K562 (cell line): Measurements from ENCODE around the gene SEMA5A. TPM values are rescaled to one million over a fixed set of nuclear protein-coding genes. Genes with fewer than 3 reads are reported as not detected.

Source experiments
- ATAC-seq: fragments of 200-7000 bp; cut with Tn5 transposase; 3 replicates; pipeline ENCODE4 v1.9.1; 2020; ENCODE audit warnings: moderate library complexity
- BruUV-seq: library from RNA; stranded (reverse); fragments of 400-500 nt; replicated peaks from 2 replicates; lab custom pipeline; 2021; lab: Mats Ljungman, UMichigan
- CTCF ChIA-PET: fragments of 300-600 bp; formaldehyde crosslinking; extraction: SDS; loops from one replicate; lab custom pipeline; 2021; ENCODE audit warnings: low intra/inter-chr PET ratio; lab: Yijun Ruan, JAX
- POLR2A ChIA-PET: fragments of 300-600, 350-650 bp; sonication (Branson Sonifier 250); formaldehyde crosslinking; extraction: SDS; loops from one replicate; lab custom pipeline; 2021; ENCODE audit warnings: antibody characterized with exemption, inconsistent platforms; lab: Yijun Ruan, JAX
- DNase-seq, 4 experiments: peaks; one replicate each; pipeline versions ENCODE4 v3.0.0 to v3.0.0-alpha.2; 2011 to 2018; ENCODE audit warnings: low spot score in 3 of 4, mixed read lengths in 3 of 4; ENCODE audit errors: extremely low read depth in 1 of 4
- FAIRE-seq: peaks from 2 replicates; lab custom pipeline; 2011; peaks lifted over from hg19 to GRCh38; lab: Jason Lieb, UNC
- H2AFZ ChIP-seq: 2 replicates; pipeline ENCODE4 v1.6.0; 2011; ENCODE audit warnings: low read depth, low read length, control low read depth, inconsistent platforms
- H3K27ac ChIP-seq: fragments of 200-600 bp; 3 replicates; pipeline ENCODE4 v1.8.0; 2011; ENCODE audit warnings: low read depth, mild to moderate bottlenecking, control low read depth, inconsistent platforms, low read length, moderate library complexity, mixed read lengths; ENCODE audit errors: extremely low read depth
- H3K27me3 ChIP-seq, 2 experiments: fragments of 300-600 bp in 1 of 2; 2 replicates in 1 of 2; 3 replicates in 1 of 2; pipeline versions ENCODE4 v1.6.0 to v1.8.0; 2011; ENCODE audit warnings: inconsistent platforms in 2 of 2, low read length in 2 of 2, mild to moderate bottlenecking in 1 of 2, mixed read lengths in 1 of 2, moderate library complexity in 1 of 2; ENCODE audit not compliant: control insufficient read depth in 2 of 2, insufficient read depth in 2 of 2
- H3K36me3 ChIP-seq: fragments of 300-600 bp; 3 replicates; pipeline ENCODE4 v1.8.0; 2011; ENCODE audit warnings: mild to moderate bottlenecking, low read length, inconsistent platforms; ENCODE audit not compliant: control insufficient read depth, insufficient read depth
- H3K4me1 ChIP-seq, 2 experiments: fragments of 200-600 bp in 1 of 2; replicated peaks in 1 of 2; 2 replicates in 1 of 2; 3 replicates in 1 of 2; pipeline versions ENCODE4 v1.5.1 to v1.8.0; 2011; ENCODE audit warnings: inconsistent platforms in 2 of 2, low read length in 2 of 2, mild to moderate bottlenecking in 1 of 2, mixed read lengths in 1 of 2, moderate library complexity in 1 of 2; ENCODE audit not compliant: control insufficient read depth in 2 of 2, insufficient read depth in 2 of 2
- H3K4me2 ChIP-seq: 2 replicates; pipeline ENCODE4 v1.6.1; 2011; ENCODE audit warnings: low read length, control low read depth, inconsistent platforms, mixed read lengths; ENCODE audit not compliant: insufficient read depth
- H3K4me3 ChIP-seq: fragments of 200-600 bp; sonication (generic), shearing (Covaris generic); 2 replicates; pipeline ENCODE4 v1.5.1; 2016; ENCODE audit warnings: control low read depth, inconsistent platforms
- H3K79me2 ChIP-seq: fragments of 200-600 bp; 3 replicates; pipeline ENCODE4 v1.8.0; 2011; ENCODE audit warnings: low read length, inconsistent platforms; ENCODE audit not compliant: control insufficient read depth, insufficient read depth
- H3K9ac ChIP-seq, 2 experiments: 2 replicates each; pipeline versions ENCODE4 v1.6.0 to v1.6.1; 2011; ENCODE audit warnings: low read depth in 2 of 2, low read length in 2 of 2, control low read depth in 1 of 2, inconsistent platforms in 1 of 2, mild to moderate bottlenecking in 1 of 2, mixed read lengths in 1 of 2; ENCODE audit not compliant: insufficient read depth in 1 of 2
- H3K9me1 ChIP-seq: one replicate; pipeline ENCODE4 v1.6.0; 2011; ENCODE audit warnings: inconsistent platforms, mild to moderate bottlenecking, low read length, moderate library complexity; ENCODE audit not compliant: control insufficient read depth, insufficient read depth
- H3K9me3 ChIP-seq: replicated peaks from 2 replicates; pipeline ENCODE4 v1.5.1; 2011; ENCODE audit warnings: low read depth, low read length, inconsistent platforms; ENCODE audit not compliant: control insufficient read depth, insufficient read depth
- H4K20me1 ChIP-seq: replicated peaks from 2 replicates; pipeline ENCODE4 v1.6.1; 2011; ENCODE audit warnings: low read length, inconsistent platforms, mixed read lengths; ENCODE audit not compliant: control insufficient read depth, insufficient read depth
- ARHGAP35 ChIP-seq: fragments of 450-650 bp; IDR thresholded peaks from 2 replicates; pipeline ENCODE4 v1.6.1; 2018; ENCODE audit not compliant: partially characterized antibody
- ARNT ChIP-seq, 2 experiments: fragments of 450-650 bp; IDR thresholded peaks; 2 replicates each; pipeline ENCODE4 v1.6.1; 2016; ENCODE audit warnings: mild to moderate bottlenecking in 1 of 2
- C11orf30 ChIP-seq: fragments of 450-650 bp; IDR thresholded peaks from 2 replicates; pipeline ENCODE4 v1.6.1; 2016; ENCODE audit warnings: low read depth, mild to moderate bottlenecking
- CCNT2 ChIP-seq: IDR thresholded peaks from 2 replicates; pipeline ENCODE4 v1.6.1; 2011; ENCODE audit warnings: borderline replicate concordance, low read depth, mild to moderate bottlenecking, moderate library complexity, mixed read lengths, low read length; ENCODE audit not compliant: insufficient read length; ENCODE audit errors: extremely low read depth
- ETV5 ChIP-seq: sonication (generic); formaldehyde crosslinking; IDR thresholded peaks from 2 replicates; pipeline ENCODE4 v1.4.0; 2020; ENCODE audit warnings: low read depth, mild to moderate bottlenecking, missing genetic modification reagents
- HNRNPK ChIP-seq: fragments of 200-400 bp; formaldehyde crosslinking; IDR thresholded peaks from one replicate; pipeline ENCODE4 v1.6.1; 2018; ENCODE audit warnings: mild to moderate bottlenecking, low read depth, low read length; ENCODE audit not compliant: poor library complexity, severe bottlenecking
- HSF4 ChIP-seq: fragments of 250-450 bp; sonication (Bioruptor Pico); IDR thresholded peaks from 2 replicates; pipeline ENCODE4 v2.1.2; 2022; ENCODE audit warnings: mild to moderate bottlenecking, moderate library complexity, borderline replicate concordance
- KLF16 ChIP-seq: IDR thresholded peaks from 2 replicates; pipeline ENCODE4 v1.6.1; 2016; ENCODE audit warnings: antibody characterized with exemption
- KLF6 ChIP-seq: fragments of 250-450 bp; sonication (Bioruptor Pico); IDR thresholded peaks from 2 replicates; pipeline ENCODE4 v1.4.0; 2020; ENCODE audit warnings: mild to moderate bottlenecking, moderate library complexity, borderline replicate concordance
- RFX7 ChIP-seq: fragments of 250-450 bp; sonication (Bioruptor Pico); IDR thresholded peaks from 2 replicates; pipeline ENCODE4 v1.5.1; 2021; ENCODE audit warnings: mild to moderate bottlenecking
- SIN3A ChIP-seq, 2 experiments: fragments of 150-350 bp in 1 of 2; IDR thresholded peaks; 2 replicates each; pipeline ENCODE4 v1.6.1; 2011 to 2016; ENCODE audit warnings: borderline replicate concordance in 2 of 2, low read depth in 2 of 2, low read length in 2 of 2, mild to moderate bottlenecking in 2 of 2, moderate library complexity in 2 of 2; ENCODE audit not compliant: control insufficient read depth in 1 of 2
- SP2 ChIP-seq: IDR thresholded peaks from 2 replicates; pipeline ENCODE4 v1.6.1; 2011; ENCODE audit warnings: mild to moderate bottlenecking, low read depth, low read length, moderate library complexity; ENCODE audit not compliant: poor library complexity, severe bottlenecking; ENCODE audit errors: extremely low read depth
- STAT5A ChIP-seq: IDR thresholded peaks from 2 replicates; pipeline ENCODE4 v1.6.1; 2012; ENCODE audit warnings: low read length, inconsistent platforms, borderline replicate concordance
- ZFPM2 ChIP-seq: fragments of 250-450 bp; sonication (Bioruptor Pico); IDR thresholded peaks from 2 replicates; pipeline ENCODE4 v1.5.1; 2022; ENCODE audit warnings: mild to moderate bottlenecking
- ZNF165 ChIP-seq: fragments of 250-450 bp; sonication (Bioruptor Pico); IDR thresholded peaks from 2 replicates; pipeline ENCODE4 v1.4.0; 2020; ENCODE audit warnings: borderline replicate concordance
- ZNF785 ChIP-seq: fragments of 250-450 bp; sonication (Bioruptor Pico); IDR thresholded peaks from 2 replicates; pipeline ENCODE4 v1.4.0; 2020; ENCODE audit warnings: mild to moderate bottlenecking
- WGBS: fragments of 100-300 bp; shearing (Covaris generic); methylation state at CpG from one replicate; pipeline ENCODE4 v1.1.6; 2016; ENCODE audit warnings: low coverage, mixed read lengths; ENCODE audit not compliant: insufficient coverage; ENCODE audit errors: missing lambda C conversion rate; 5-methylcytosine and 5-hydroxymethylcytosine counted together
- in situ Hi-C: fragments of 300-500 bp; cut with MboI; formaldehyde crosslinking; loops from 4 replicates; pipeline ENCODE4 v1.15.0; 2018; ENCODE audit warnings: inconsistent platforms, mixed read lengths
- intact Hi-C: fragments of 100-400 bp; cut with micrococcal nuclease; formaldehyde crosslinking; loops from 2 replicates; pipeline ENCODE4 v1.14.2; 2022
- polyA plus RNA-seq, 8 experiments: library from polyadenylated mRNA; depleted of rRNA in 4 of 8; stranded (reverse) in 5 of 8; unstranded in 3 of 8; fragments of >200 nt; fragmentation: Nextera tagmentation in 2 of 8; fragmentation: Illumina TruSeq in 1 of 8; extraction: Ambion mirVana in 2 of 8; extraction: Trizol in 1 of 8; gene quantifications; 2 replicates each; pipeline versions ENCODE4 v1.2.1 to v1.2.3, GENCODE V29; 2011 to 2014; ENCODE audit warnings: inconsistent platforms in 1 of 8, missing spikeins in 1 of 8
- total RNA-seq, 7 experiments: library from RNA; depleted of rRNA in 6 of 7; stranded (reverse); fragments of >200 nt in 6 of 7; fragmentation: Illumina TruSeq in 2 of 7; extraction: Trizol in 2 of 7; gene quantifications; 2 replicates each; pipeline versions ENCODE4 v1.2.1 to v1.2.3, GENCODE V29; 2011 to 2021; ENCODE audit warnings: low replicate concordance in 1 of 7
- TF ChIP-seq, protein P1 (sequence below): fragments of 450-650 bp; IDR thresholded peaks from 2 replicates; pipeline ENCODE4 v1.6.1; 2018; ENCODE audit warnings: mild to moderate bottlenecking, low read depth; ENCODE audit not compliant: partially characterized antibody
- TF ChIP-seq, protein P2 (sequence below), 2 experiments: fragments of 450-650 bp in 1 of 2; sonication (generic) in 1 of 2; formaldehyde crosslinking; conservative IDR thresholded peaks; 2 replicates each; pipeline versions ENCODE4 v1.4.0 to v1.8.1; 2020 to 2022; ENCODE audit warnings: mild to moderate bottlenecking in 1 of 2, missing genetic modification reagents in 1 of 2
- TF ChIP-seq, protein P3 (sequence below): sonication (generic); formaldehyde crosslinking; IDR thresholded peaks from 2 replicates; pipeline ENCODE4 v1.8.1; 2023; ENCODE audit warnings: mild to moderate bottlenecking, missing genetic modification reagents, moderate library complexity

SEMA5A gene
- total and polyA plus RNA-seq, 9 of the 15 experiments (the other 6 are each of a cell fraction or from before 2014, with no cell fraction given), result 0.02 TPM; not detected in 8

- H3K9me3 ChIP-seq, result no peaks in the 10 kb centered on the region
- H3K27ac ChIP-seq, result no peak overlapping the region
- H3K4me1 ChIP-seq, result no peaks in the 10 kb centered on the region
- no peak overlapping the region for H3K4me2 ChIP-seq
- no TSS peak for BruUV-seq
- in situ Hi-C loops, result no loop called here
- DNase-seq (no peak), ATAC-seq (no peak), FAIRE-seq (no peak)
- CTCF ChIA-PET, result no interaction called here
- H3K27me3 ChIP-seq, result no peaks in the 10 kb centered on the region; a peak in 1 of 5 replicates
- H2AFZ ChIP-seq, result no peak overlapping the region
- no peak overlapping the region for H3K9ac ChIP-seq
- no peaks in the 10 kb centered on the region for H3K79me2 ChIP-seq
- no peak overlapping the region for H3K4me3 ChIP-seq
- H3K9me1 ChIP-seq, result no peaks in the 10 kb centered on the region
- intact Hi-C loops, result no loop called here
- H3K36me3 ChIP-seq, result no peaks in the 10 kb centered on the region
- 0% methylated on average over 5 of the region's 5 CpGs for WGBS
- POLR2A ChIA-PET, result no interaction called here
- no peaks in the 10 kb centered on the region for H4K20me1 ChIP-seq
- TF ChIP-seq HSF4 (CRISPR knock-in tag) (no peak), ETV5 (CRISPR knock-in tag) (no peak), ARHGAP35 (no peak), ZNF165 (CRISPR knock-in tag) (no peak), SP2 (no peak), HNRNPK (no peak), ARNT (IDR thresholded peaks at IDR 0.05) (no peak), KLF16 (no peak), STAT5A (no peak), C11orf30 (no peak), SIN3A (IDR thresholded peaks at IDR 0.05; ENCODE audit: borderline replicate concordance in 2 of 2, control insufficient read depth in 1 of 2, low read depth in 2 of 2, low read length in 2 of 2) (no peak), CCNT2 (no peak), RFX7 (CRISPR knock-in tag) (no peak), KLF6 (CRISPR knock-in tag) (no peak), ZNF785 (no peak), ZFPM2 (CRISPR knock-in tag) (no peak)
- TF ChIP-seq, protein P1, sequence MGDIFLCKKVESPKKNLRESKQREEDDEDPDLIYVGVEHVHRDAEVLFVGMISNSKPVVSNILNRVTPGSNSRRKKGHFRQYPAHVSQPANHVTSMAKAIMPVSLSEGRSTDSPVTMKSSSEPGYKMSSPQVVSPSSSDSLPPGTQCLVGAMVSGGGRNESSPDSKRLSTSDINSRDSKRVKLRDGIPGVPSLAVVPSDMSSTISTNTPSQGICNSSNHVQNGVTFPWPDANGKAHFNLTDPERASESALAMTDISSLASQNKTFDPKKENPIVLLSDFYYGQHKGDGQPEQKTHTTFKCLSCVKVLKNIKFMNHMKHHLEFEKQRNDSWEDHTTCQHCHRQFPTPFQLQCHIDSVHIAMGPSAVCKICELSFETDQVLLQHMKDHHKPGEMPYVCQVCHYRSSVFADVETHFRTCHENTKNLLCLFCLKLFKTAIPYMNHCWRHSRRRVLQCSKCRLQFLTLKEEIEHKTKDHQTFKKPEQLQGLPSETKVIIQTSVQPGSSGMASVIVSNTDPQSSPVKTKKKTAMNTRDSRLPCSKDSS, result no peak
- TF ChIP-seq, protein P2, sequence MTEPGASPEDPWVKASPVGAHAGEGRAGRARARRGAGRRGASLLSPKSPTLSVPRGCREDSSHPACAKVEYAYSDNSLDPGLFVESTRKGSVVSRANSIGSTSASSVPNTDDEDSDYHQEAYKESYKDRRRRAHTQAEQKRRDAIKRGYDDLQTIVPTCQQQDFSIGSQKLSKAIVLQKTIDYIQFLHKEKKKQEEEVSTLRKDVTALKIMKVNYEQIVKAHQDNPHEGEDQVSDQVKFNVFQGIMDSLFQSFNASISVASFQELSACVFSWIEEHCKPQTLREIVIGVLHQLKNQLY (CRISPR knock-in tag; conservative IDR thresholded peaks at IDR 0.05), result no peak
- TF ChIP-seq, protein P3, sequence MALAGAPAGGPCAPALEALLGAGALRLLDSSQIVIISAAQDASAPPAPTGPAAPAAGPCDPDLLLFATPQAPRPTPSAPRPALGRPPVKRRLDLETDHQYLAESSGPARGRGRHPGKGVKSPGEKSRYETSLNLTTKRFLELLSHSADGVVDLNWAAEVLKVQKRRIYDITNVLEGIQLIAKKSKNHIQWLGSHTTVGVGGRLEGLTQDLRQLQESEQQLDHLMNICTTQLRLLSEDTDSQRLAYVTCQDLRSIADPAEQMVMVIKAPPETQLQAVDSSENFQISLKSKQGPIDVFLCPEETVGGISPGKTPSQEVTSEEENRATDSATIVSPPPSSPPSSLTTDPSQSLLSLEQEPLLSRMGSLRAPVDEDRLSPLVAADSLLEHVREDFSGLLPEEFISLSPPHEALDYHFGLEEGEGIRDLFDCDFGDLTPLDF (CRISPR knock-in tag), result no peak
Observed at GRCh38 chr5:9356351-9356825, 189.5 kb downstream of the SEMA5A start.
